AG09319 (cell line): ENCODE results near the gene INHBC.

Source experiments
- DNase-seq: peaks from one replicate; pipeline ENCODE4 v3.0.0-alpha.2; 2010; ENCODE audit warnings: low read depth; ENCODE audit errors: extremely low read depth
- CTCF ChIP-seq: IDR thresholded peaks from 2 replicates; pipeline ENCODE4 v1.5.1; 2011; ENCODE audit warnings: low read depth, mild to moderate bottlenecking, inconsistent platforms, low read length, moderate library complexity

Gene INHBC

GRCh38 chr12:57483466-57483865, 48.9 kb downstream of the INHBC start:
- no peak for DNase-seq
- TF ChIP-seq CTCF: no peak

- TF ChIP-seq CTCF: no peak
- no peak for DNase-seq
These were observed 51.1 kb downstream of the INHBC start for GRCh38 chr12:57485695-57486094.

GRCh38 chr12:57487055-57487596, 52.5 kb downstream of the INHBC start:
- no peak for TF ChIP-seq CTCF

GRCh38 chr12:57487597-57488401, 53.2 kb downstream of the INHBC start, which contains the start of gene MARS1:
TSS of gene MARS1 (plus strand) at chr12:57488068. CDS start at chr12:57488091, 23 bp downstream.
- no peak for TF ChIP-seq CTCF
- DNase-seq: peak; percentile 90

More at GRCh38 chr12:57487055-57487596, 52.5 kb downstream of the INHBC start:
- no peak for DNase-seq

- no peak for DNase-seq
- TF ChIP-seq CTCF: no peak
These were observed 54.0 kb downstream of the INHBC start for GRCh38 chr12:57488402-57489156.

GRCh38 chr12:57489157-57489641, 54.6 kb downstream of the INHBC start:
- no peak for DNase-seq
- TF ChIP-seq CTCF: no peak
